ENCODE data around the gene VASH1. TPM values are rescaled to one million over a fixed set of nuclear protein-coding genes. Genes with fewer than 3 reads are reported as not detected.

The VASH1 gene
- total and polyA plus RNA-seq, 7 experiments from 2014 or later: 0.52 to 18.2 (median 1.7) TPM

DNA sequence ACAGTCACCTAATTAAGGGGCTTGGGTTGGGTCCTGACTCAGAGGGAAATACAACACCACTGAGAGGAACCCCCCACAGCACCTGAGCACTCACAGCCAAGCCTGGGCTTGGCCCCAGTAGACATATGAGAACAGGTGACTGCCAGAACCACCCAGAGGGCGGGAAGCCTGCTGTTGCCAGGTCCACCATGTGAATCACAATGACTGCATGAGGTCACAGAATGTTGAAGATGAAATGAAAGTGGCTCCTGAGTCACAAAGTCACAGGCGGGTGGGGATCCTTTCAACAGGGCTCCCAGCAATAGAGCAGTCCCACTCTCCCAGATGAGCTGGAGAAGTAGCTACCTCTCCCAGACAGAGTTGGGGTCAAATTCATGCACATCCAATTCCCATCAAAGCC, 64.9 kb downstream of the VASH1 start, which contains the start of gene LRRC74A:
Gene LRRC74A, plus strand, starts transcription at position 287 of the 400 bp plus-strand sequence. CDS start 290 bp downstream, outside the sequence.
- Histone ChIP-seq H3K36me3 (ENCODE audit: control insufficient read depth in 2 of 3, insufficient read depth in 3 of 3, low read length in 3 of 3) (no peaks in the 10 kb centered on the region), H3K4me3 (ENCODE audit: low read length) (no peak within 1 kb of the TSS), H3K27me3 (ENCODE audit: control insufficient read depth in 2 of 2, insufficient read depth in 2 of 2, low read length in 2 of 2) (no peaks in the 10 kb centered on the region), H3K9me3 (ENCODE audit: control insufficient read depth in 2 of 3, low read length in 3 of 3) (no peaks in the 10 kb centered on the region), H3K27ac (ENCODE audit: low read depth, low read length) (no peak within 1 kb of the TSS), H3K4me1 (ENCODE audit: control insufficient read depth in 2 of 2, insufficient read depth in 2 of 2, low read length in 2 of 2) (no peaks in the 10 kb centered on the region)
- Mint-ChIP-seq H3K4me3 (no peak within 1 kb of the TSS), H3K27me3 (peaks cover 0 to 22% (median 3%) of the 10 kb centered on the region in 5 donors), H3K27ac (peak within 1 kb of the TSS in 1 of 9 donors; percentile 27), H3K9me3 (no peaks in the 10 kb centered on the region), H3K4me1 (peaks cover 0 to 1% (median 0%) of the 10 kb centered on the region in 7 donors), H3K36me3 (no peaks in the 10 kb centered on the region)
- intact Hi-C loops (cut with micrococcal nuclease): no loop called here
- peak; percentile 22 for ATAC-seq
- no peak for DNase-seq
- CTCF ChIA-PET: no interaction called here
- POLR2A ChIA-PET: no interaction called here

GRCh38 chr14:76827696-76828296, 66.5 kb downstream of the VASH1 start:
- intact Hi-C loops (cut with micrococcal nuclease): no loop called here
- DNase-seq (no peak), ATAC-seq (no peak)
- H3K27ac ChIP-seq (ENCODE audit: low read depth, low read length): no peak overlapping the region
- no peak overlapping the region for H3K4me3 ChIP-seq (ENCODE audit: low read length)
- no peaks in the 10 kb centered on the region for H3K4me1 ChIP-seq (ENCODE audit: control insufficient read depth in 2 of 2, insufficient read depth in 2 of 2, low read length in 2 of 2)
- no peaks in the 10 kb centered on the region for H3K36me3 ChIP-seq (ENCODE audit: control insufficient read depth in 2 of 3, insufficient read depth in 3 of 3, low read length in 3 of 3)
- H3K4me1 Mint-ChIP-seq: peaks cover 0 to 1% (median 0%) of the 10 kb centered on the region in 7 donors
- H3K27me3 ChIP-seq (ENCODE audit: control insufficient read depth in 2 of 2, insufficient read depth in 2 of 2, low read length in 2 of 2): no peaks in the 10 kb centered on the region
- no peaks in the 10 kb centered on the region for H3K36me3 Mint-ChIP-seq
- ChIA-PET CTCF (no interaction called here), POLR2A (no interaction called here)
- H3K9me3 Mint-ChIP-seq: no peaks in the 10 kb centered on the region
- H3K27me3 Mint-ChIP-seq: peaks cover 0 to 21% (median 3%) of the 10 kb centered on the region in 5 donors
- H3K9me3 ChIP-seq (ENCODE audit: control insufficient read depth in 2 of 3, low read length in 3 of 3): no peaks in the 10 kb centered on the region
- no peak overlapping the region for H3K27ac Mint-ChIP-seq
- no peak overlapping the region for H3K4me3 Mint-ChIP-seq

GRCh38 chr14:76828339-76829012, 67.2 kb downstream of the VASH1 start:
- DNase-seq (no peak), ATAC-seq (no peak)
- H3K36me3 Mint-ChIP-seq: no peaks in the 10 kb centered on the region
- ChIA-PET CTCF (no interaction called here), POLR2A (no interaction called here)
- Histone ChIP-seq H3K36me3 (ENCODE audit: control insufficient read depth in 2 of 3, insufficient read depth in 3 of 3, low read length in 3 of 3) (no peaks in the 10 kb centered on the region), H3K9me3 (ENCODE audit: control insufficient read depth in 2 of 3, low read length in 3 of 3) (no peaks in the 10 kb centered on the region), H3K4me1 (ENCODE audit: control insufficient read depth in 2 of 2, insufficient read depth in 2 of 2, low read length in 2 of 2) (no peaks in the 10 kb centered on the region), H3K27me3 (ENCODE audit: control insufficient read depth in 2 of 2, insufficient read depth in 2 of 2, low read length in 2 of 2) (no peaks in the 10 kb centered on the region), H3K4me3 (ENCODE audit: low read length) (no peak overlapping the region), H3K27ac (ENCODE audit: low read depth, low read length) (no peak overlapping the region)
- intact Hi-C loops (cut with micrococcal nuclease): no loop called here
- H3K27me3 Mint-ChIP-seq: peaks cover 0 to 20% (median 0%) of the 10 kb centered on the region in 5 donors
- H3K9me3 Mint-ChIP-seq: no peaks in the 10 kb centered on the region
- H3K27ac Mint-ChIP-seq: no peak overlapping the region
- no peak overlapping the region for H3K4me3 Mint-ChIP-seq
- peaks cover 0 to 1% (median 0%) of the 10 kb centered on the region in 7 donors for H3K4me1 Mint-ChIP-seq

DNA sequence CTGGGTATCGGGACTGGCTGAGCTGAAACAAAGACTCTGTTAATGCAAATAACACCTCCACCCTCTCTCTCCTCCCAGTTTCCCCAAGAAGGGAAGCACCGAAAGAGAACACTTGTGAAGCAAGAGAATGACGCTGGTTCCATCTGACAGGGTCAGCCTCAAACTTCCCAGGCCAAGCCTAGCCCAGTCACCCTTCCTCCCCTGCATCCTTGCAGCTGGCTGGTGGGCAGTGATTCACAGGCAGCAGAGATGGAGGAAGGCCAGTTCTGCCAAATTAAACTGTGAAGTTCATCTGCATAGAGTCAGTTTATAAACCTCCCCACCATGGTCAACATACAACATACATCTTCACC, 67.7 kb downstream of the VASH1 start:
- Histone ChIP-seq H3K4me3 (ENCODE audit: low read length) (no peak overlapping the region), H3K9me3 (ENCODE audit: control insufficient read depth in 2 of 3, low read length in 3 of 3) (no peaks in the 10 kb centered on the region), H3K27ac (ENCODE audit: low read depth, low read length) (no peak overlapping the region), H3K27me3 (ENCODE audit: control insufficient read depth in 2 of 2, insufficient read depth in 2 of 2, low read length in 2 of 2) (no peaks in the 10 kb centered on the region), H3K4me1 (ENCODE audit: control insufficient read depth in 2 of 2, insufficient read depth in 2 of 2, low read length in 2 of 2) (no peaks in the 10 kb centered on the region), H3K36me3 (ENCODE audit: control insufficient read depth in 2 of 3, insufficient read depth in 3 of 3, low read length in 3 of 3) (no peaks in the 10 kb centered on the region)
- no peaks in the 10 kb centered on the region for H3K36me3 Mint-ChIP-seq
- no peaks in the 10 kb centered on the region for H3K9me3 Mint-ChIP-seq
- CTCF ChIA-PET: no interaction called here
- ATAC-seq: peak; percentile 51
- POLR2A ChIA-PET: no interaction called here
- no peak for DNase-seq
- peaks cover 0 to 22% (median 2%) of the 10 kb centered on the region in 5 donors for H3K27me3 Mint-ChIP-seq
- intact Hi-C loops (cut with micrococcal nuclease): no loop called here
- H3K4me3 Mint-ChIP-seq: no peak overlapping the region
- H3K4me1 Mint-ChIP-seq: peaks cover 0 to 1% (median 0%) of the 10 kb centered on the region in 7 donors
- H3K27ac Mint-ChIP-seq: no peak overlapping the region

- Histone ChIP-seq H3K4me3 (ENCODE audit: low read length) (no peak overlapping the region), H3K4me1 (ENCODE audit: control insufficient read depth in 2 of 2, insufficient read depth in 2 of 2, low read length in 2 of 2) (no peaks in the 10 kb centered on the region), H3K9me3 (ENCODE audit: control insufficient read depth in 2 of 3, low read length in 3 of 3) (no peaks in the 10 kb centered on the region), H3K27ac (ENCODE audit: low read depth, low read length) (no peak overlapping the region), H3K36me3 (ENCODE audit: control insufficient read depth in 2 of 3, insufficient read depth in 3 of 3, low read length in 3 of 3) (no peaks in the 10 kb centered on the region), H3K27me3 (ENCODE audit: control insufficient read depth in 2 of 2, insufficient read depth in 2 of 2, low read length in 2 of 2) (no peaks in the 10 kb centered on the region)
- no peak overlapping the region for H3K4me3 Mint-ChIP-seq
- no peak overlapping the region for H3K27ac Mint-ChIP-seq
- H3K9me3 Mint-ChIP-seq: no peaks in the 10 kb centered on the region
- ChIA-PET POLR2A (no interaction called here), CTCF (interaction anchor here (0.6 kb wide), 1 partner anchor 609 kb away, joined by 3 read pairs; no protein-coding TSS in a partner anchor)
- ATAC-seq: no peak
- H3K4me1 Mint-ChIP-seq: peaks cover 0 to 1% (median 0%) of the 10 kb centered on the region in 7 donors
- intact Hi-C loops (cut with micrococcal nuclease): no loop called here
- peaks cover 3 to 20% (median 6%) of the 10 kb centered on the region in 5 donors for H3K27me3 Mint-ChIP-seq
- no peaks in the 10 kb centered on the region for H3K36me3 Mint-ChIP-seq
- DNase-seq: no peak
Measured at GRCh38 chr14:76829650-76830421, 68.6 kb downstream of the VASH1 start.

GRCh38 chr14:76830556-76830955, 69.3 kb downstream of the VASH1 start:
- H3K4me3 ChIP-seq (ENCODE audit: low read length): no peak overlapping the region
- ATAC-seq: no peak
- no peaks in the 10 kb centered on the region for H3K36me3 ChIP-seq (ENCODE audit: control insufficient read depth in 2 of 3, insufficient read depth in 3 of 3, low read length in 3 of 3)
- no peak overlapping the region for H3K4me3 Mint-ChIP-seq
- POLR2A ChIA-PET: no interaction called here
- intact Hi-C loops (cut with micrococcal nuclease): no loop called here
- DNase-seq: no peak
- no peaks in the 10 kb centered on the region for H3K9me3 Mint-ChIP-seq
- no peaks in the 10 kb centered on the region for H3K4me1 ChIP-seq (ENCODE audit: control insufficient read depth in 2 of 2, insufficient read depth in 2 of 2, low read length in 2 of 2)
- CTCF ChIA-PET: interaction anchor here (0.6 kb wide), 1 partner anchor 609 kb away, joined by 3 read pairs; no protein-coding TSS in a partner anchor
- H3K27ac ChIP-seq (ENCODE audit: low read depth, low read length): no peak overlapping the region
- H3K9me3 ChIP-seq (ENCODE audit: control insufficient read depth in 2 of 3, low read length in 3 of 3): no peaks in the 10 kb centered on the region
- peaks cover 2 to 13% (median 6%) of the 10 kb centered on the region in 5 donors for H3K27me3 Mint-ChIP-seq
- H3K27me3 ChIP-seq (ENCODE audit: control insufficient read depth in 2 of 2, insufficient read depth in 2 of 2, low read length in 2 of 2): no peaks in the 10 kb centered on the region
- H3K27ac Mint-ChIP-seq: no peak overlapping the region
- H3K4me1 Mint-ChIP-seq: peaks cover 0 to 1% (median 0%) of the 10 kb centered on the region in 7 donors
- H3K36me3 Mint-ChIP-seq: no peaks in the 10 kb centered on the region

Measured in naive thymus-derived CD4-positive, alpha-beta T cell (primary cell).